Smooth muscle cell (in vitro differentiated cells): ENCODE measurements around the gene PRRG2. TPM values are rescaled to one million over a fixed set of nuclear protein-coding genes. Genes with fewer than 3 reads are reported as not detected.

ENCODE experiments used
- DNase-seq: peaks from one replicate; lab custom pipeline; 2025; ENCODE audit not compliant: unreplicated experiment; lab: John Stamatoyannopoulos, UW
- H2AFZ ChIP-seq: fragments of 200-600 bp; sonication (generic); 2 replicates; pipeline ENCODE4 v1.6.0; 2016; ENCODE audit warnings: antibody characterized with exemption, low read depth, mild to moderate bottlenecking
- H3F3A ChIP-seq: fragments of 200-600 bp; sonication (generic); 2 replicates; pipeline ENCODE4 v1.6.0; 2017; ENCODE audit warnings: antibody characterized with exemption, low read depth
- H3K27ac ChIP-seq: fragments of 200-600 bp; sonication (generic); 2 replicates; pipeline ENCODE4 v1.5.1; 2016; ENCODE audit warnings: low read depth, mild to moderate bottlenecking
- H3K27me3 ChIP-seq: fragments of 200-600 bp; sonication (generic); 2 replicates; pipeline ENCODE4 v1.6.1; 2016; ENCODE audit warnings: low read depth, mild to moderate bottlenecking
- H3K36me3 ChIP-seq: fragments of 200-600 bp; sonication (generic); 2 replicates; pipeline ENCODE4 v1.5.1; 2016; ENCODE audit warnings: low read depth
- H3K4me1 ChIP-seq: fragments of 200-600 bp; sonication (generic); 2 replicates; pipeline ENCODE4 v1.5.1; 2016; ENCODE audit warnings: low read depth
- H3K4me2 ChIP-seq: fragments of 200-600 bp; sonication (generic); 2 replicates; pipeline ENCODE4 v1.6.0; 2016; ENCODE audit warnings: mild to moderate bottlenecking
- H3K4me3 ChIP-seq: fragments of 200-600 bp; sonication (generic); 2 replicates; pipeline ENCODE4 v1.5.1; 2016; ENCODE audit warnings: mild to moderate bottlenecking
- H3K79me2 ChIP-seq: fragments of 200-600 bp; sonication (generic); 2 replicates; pipeline ENCODE4 v1.6.0; 2016; ENCODE audit warnings: low read depth, mild to moderate bottlenecking
- H3K9ac ChIP-seq: fragments of 200-600 bp; sonication (generic); 2 replicates; pipeline ENCODE4 v1.6.0; 2016; ENCODE audit warnings: low read depth
- H3K9me3 ChIP-seq: fragments of 200-600 bp; sonication (generic); replicated peaks from 2 replicates; pipeline ENCODE4 v1.5.1; 2016; ENCODE audit warnings: low read depth
- H4K20me1 ChIP-seq: fragments of 200-600 bp; sonication (generic); 2 replicates; pipeline ENCODE4 v1.6.0; 2016; ENCODE audit warnings: low read depth
- WGBS: methylation state at CpG from one replicate; pipeline ENCODE4 v1.1.7; 2016; ENCODE audit warnings: low lambda C conversion rate; 5-methylcytosine and 5-hydroxymethylcytosine counted together
- polyA plus RNA-seq: library from polyadenylated mRNA; unstranded; fragments of >200 nt; fragmentation: Nextera tagmentation; extraction: Ambion mirVana; gene quantifications from 2 replicates; pipeline ENCODE4 v1.2.1, GENCODE V29; 2016
- total RNA-seq: library from RNA; depleted of rRNA; stranded (reverse); fragments of >200 nt; gene quantifications from 2 replicates; pipeline ENCODE4 v1.2.3, GENCODE V29; 2014
- TF ChIP-seq, protein P1 (sequence below): fragments of 200-600 bp; sonication (generic); IDR thresholded peaks from 2 replicates; pipeline ENCODE4 v1.5.1; 2017; ENCODE audit warnings: borderline replicate concordance, mild to moderate bottlenecking, antibody characterized with exemption; ENCODE audit not compliant: insufficient read depth, poor library complexity, severe bottlenecking

PRRG2 gene
- total and polyA plus RNA-seq, 2 experiments from 2014 or later, result 0.24 to 13.5 TPM

DNA sequence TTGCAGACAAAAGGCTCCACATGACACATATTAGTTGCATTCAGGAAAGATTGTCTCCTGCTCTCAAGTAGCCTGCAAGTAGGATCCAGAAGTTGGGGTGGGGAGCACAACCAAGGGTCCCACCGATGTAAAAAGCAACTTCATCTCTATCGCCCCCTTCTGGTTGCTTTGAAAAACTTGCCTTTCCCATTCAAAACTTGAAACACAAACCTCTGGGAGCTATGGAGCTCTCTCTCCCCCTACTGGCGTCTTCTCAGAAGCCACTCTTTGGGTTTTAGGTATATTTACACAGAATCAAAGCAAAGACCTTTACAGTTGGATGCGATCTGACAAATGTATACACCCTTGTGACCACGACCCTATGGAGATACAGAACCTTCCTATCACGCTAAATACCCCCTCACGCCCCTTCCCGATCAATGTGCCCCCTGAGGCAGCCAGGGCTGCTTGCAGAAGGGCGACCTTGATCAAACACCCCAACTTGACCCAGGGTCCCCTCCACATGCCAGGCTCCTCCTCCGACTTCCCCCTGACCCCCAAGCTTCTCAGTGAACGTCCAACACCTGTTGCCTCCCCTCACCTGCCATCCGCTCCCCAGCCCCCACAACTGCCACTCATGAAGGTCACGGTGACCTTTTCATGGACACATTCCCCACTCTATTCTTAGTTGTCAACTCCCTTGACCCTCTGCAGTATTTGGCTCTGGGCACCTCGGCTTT, 10.8 kb upstream of the PRRG2 start:
- Histone ChIP-seq H3K79me2 (peaks cover 75% of the 10 kb centered on the region), H3K36me3 (peaks cover under 1% of the 10 kb centered on the region), H3K4me1 (no peaks in the 10 kb centered on the region), H3K4me2 (no peak overlapping the region), H2AFZ (no peak overlapping the region), H3F3A (peaks cover 14% of the 10 kb centered on the region), H4K20me1 (peaks cover 89% of the 10 kb centered on the region), H3K27ac (no peak overlapping the region), H3K9me3 (no peaks in the 10 kb centered on the region), H3K4me3 (no peak overlapping the region), H3K9ac (no peak overlapping the region), H3K27me3 (no peaks in the 10 kb centered on the region)
- WGBS, result 37% methylated on average over 14 of the region's 14 CpGs
- DNase-seq, result no peak
- TF ChIP-seq, protein P1, sequence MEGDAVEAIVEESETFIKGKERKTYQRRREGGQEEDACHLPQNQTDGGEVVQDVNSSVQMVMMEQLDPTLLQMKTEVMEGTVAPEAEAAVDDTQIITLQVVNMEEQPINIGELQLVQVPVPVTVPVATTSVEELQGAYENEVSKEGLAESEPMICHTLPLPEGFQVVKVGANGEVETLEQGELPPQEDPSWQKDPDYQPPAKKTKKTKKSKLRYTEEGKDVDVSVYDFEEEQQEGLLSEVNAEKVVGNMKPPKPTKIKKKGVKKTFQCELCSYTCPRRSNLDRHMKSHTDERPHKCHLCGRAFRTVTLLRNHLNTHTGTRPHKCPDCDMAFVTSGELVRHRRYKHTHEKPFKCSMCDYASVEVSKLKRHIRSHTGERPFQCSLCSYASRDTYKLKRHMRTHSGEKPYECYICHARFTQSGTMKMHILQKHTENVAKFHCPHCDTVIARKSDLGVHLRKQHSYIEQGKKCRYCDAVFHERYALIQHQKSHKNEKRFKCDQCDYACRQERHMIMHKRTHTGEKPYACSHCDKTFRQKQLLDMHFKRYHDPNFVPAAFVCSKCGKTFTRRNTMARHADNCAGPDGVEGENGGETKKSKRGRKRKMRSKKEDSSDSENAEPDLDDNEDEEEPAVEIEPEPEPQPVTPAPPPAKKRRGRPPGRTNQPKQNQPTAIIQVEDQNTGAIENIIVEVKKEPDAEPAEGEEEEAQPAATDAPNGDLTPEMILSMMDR, result peak; percentile 95

DNA sequence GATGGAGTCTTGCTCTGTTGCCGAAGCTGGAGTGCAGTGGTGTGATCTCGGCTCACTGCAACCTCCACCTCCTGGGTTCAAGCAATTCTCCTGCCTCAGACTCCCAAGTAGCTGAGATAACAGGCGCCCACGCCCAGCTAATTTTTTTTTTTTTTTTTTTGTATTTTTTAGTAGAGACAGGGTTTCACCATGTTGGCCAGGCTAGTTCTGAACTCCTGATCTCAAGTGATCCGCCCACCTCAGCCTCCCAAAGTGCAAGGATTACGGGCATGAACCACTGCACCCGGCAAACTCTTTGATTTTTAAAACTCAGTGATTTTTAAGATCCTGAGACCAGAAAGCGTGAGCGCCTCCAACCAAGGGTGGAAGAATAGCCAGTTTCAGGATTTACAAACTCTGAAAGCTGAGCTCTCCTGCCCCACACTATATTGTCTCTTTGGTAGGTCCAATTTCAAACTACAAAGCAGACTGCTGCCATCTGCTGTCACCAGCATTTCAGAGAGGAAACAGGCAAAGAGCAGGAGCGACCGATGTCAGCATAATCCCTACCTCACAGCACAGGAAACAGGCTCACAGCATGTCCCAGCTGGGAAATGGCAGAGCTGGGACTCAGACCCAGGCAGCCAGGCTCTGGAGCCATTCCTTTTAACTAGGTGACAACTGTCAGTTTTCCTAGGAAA, 10.0 kb upstream of the PRRG2 start:
- peaks cover 83% of the 10 kb centered on the region for H4K20me1 ChIP-seq
- no peaks in the 10 kb centered on the region for H3K9me3 ChIP-seq
- no peaks in the 10 kb centered on the region for H3K4me1 ChIP-seq
- H3K27me3 ChIP-seq, result no peaks in the 10 kb centered on the region
- DNase-seq, result no peak
- TF ChIP-seq, protein P1, result no peak
- WGBS, result 73% methylated on average over 11 of the region's 11 CpGs
- H3K4me3 ChIP-seq, result no peak overlapping the region
- H3K27ac ChIP-seq, result no peak overlapping the region
- H3K9ac ChIP-seq, result no peak overlapping the region
- H3K79me2 ChIP-seq, result peaks cover 75% of the 10 kb centered on the region
- H2AFZ ChIP-seq, result no peak overlapping the region
- peaks cover 14% of the 10 kb centered on the region for H3F3A ChIP-seq
- H3K4me2 ChIP-seq, result no peak overlapping the region
- H3K36me3 ChIP-seq, result peaks cover 7% of the 10 kb centered on the region

DNA sequence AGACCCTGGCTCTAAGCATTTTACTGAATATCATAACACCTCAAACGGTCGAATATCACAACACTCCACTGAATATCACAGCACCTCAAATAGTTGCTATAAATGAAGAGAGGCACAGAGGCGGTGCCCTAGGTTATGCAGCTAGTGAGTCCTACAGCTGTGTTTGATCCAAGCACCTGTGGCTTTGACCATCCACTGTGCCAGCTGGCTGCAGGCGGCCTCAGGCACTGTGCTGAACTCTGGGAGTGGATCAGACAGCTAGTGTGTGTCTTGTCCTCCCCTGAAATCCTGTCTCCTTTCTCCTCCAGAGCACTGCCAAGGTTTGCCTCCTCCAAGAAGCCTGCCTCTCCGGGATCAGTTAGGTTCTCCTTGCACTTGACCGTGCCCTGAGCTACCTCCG, 8.1 kb upstream of the PRRG2 start:
- DNase-seq, result no peak
- H3K79me2 ChIP-seq, result peaks cover 78% of the 10 kb centered on the region
- no peak overlapping the region for H3K4me2 ChIP-seq
- no peaks in the 10 kb centered on the region for H3K27me3 ChIP-seq
- peaks cover 11% of the 10 kb centered on the region for H3F3A ChIP-seq
- H3K4me3 ChIP-seq, result no peak overlapping the region
- H3K9me3 ChIP-seq, result no peaks in the 10 kb centered on the region
- peaks cover 70% of the 10 kb centered on the region for H4K20me1 ChIP-seq
- H3K36me3 ChIP-seq, result peaks cover 7% of the 10 kb centered on the region
- H3K27ac ChIP-seq, result no peak overlapping the region
- H3K9ac ChIP-seq, result no peak overlapping the region
- H2AFZ ChIP-seq, result no peak overlapping the region
- TF ChIP-seq, protein P1, result no peak
- no peaks in the 10 kb centered on the region for H3K4me1 ChIP-seq
- WGBS, result 96% methylated on average over 7 of the region's 7 CpGs
